Kidney epithelial cell (primary cell): ENCODE measurements around the gene MRPL39. TPM values are rescaled to one million over a fixed set of nuclear protein-coding genes. Genes with fewer than 3 reads are reported as not detected.

ENCODE experiments used
- DNase-seq: peaks from one replicate; pipeline ENCODE4 v3.0.0-alpha.2; 2010; ENCODE audit warnings: low read depth
- H3K27me3 ChIP-seq: 2 replicates; pipeline ENCODE4 v1.6.0; 2011; ENCODE audit warnings: low read length; ENCODE audit not compliant: control insufficient read depth, insufficient read depth
- H3K36me3 ChIP-seq: 2 replicates; pipeline ENCODE4 v1.5.1; 2011; ENCODE audit warnings: low read length; ENCODE audit not compliant: control insufficient read depth, insufficient read depth
- H3K4me3 ChIP-seq: 2 replicates; pipeline ENCODE4 v1.5.1; 2011; ENCODE audit warnings: low read depth, mild to moderate bottlenecking, control low read depth, low read length
- total RNA-seq: library from RNA; depleted of rRNA; stranded (reverse); fragments of >200 nt; gene quantifications from 2 replicates; pipeline ENCODE4 v1.2.3, GENCODE V29; 2015
- TF ChIP-seq, protein P1 (sequence below): IDR thresholded peaks from 2 replicates; pipeline ENCODE4 v1.5.1; 2011; ENCODE audit warnings: mild to moderate bottlenecking, moderate library complexity, low read length, control low read depth, inconsistent platforms; ENCODE audit not compliant: insufficient read depth, poor library complexity, severe bottlenecking

MRPL39 gene
- total RNA-seq, 1 donor from 2014 or later, result 21.8 TPM

DNA sequence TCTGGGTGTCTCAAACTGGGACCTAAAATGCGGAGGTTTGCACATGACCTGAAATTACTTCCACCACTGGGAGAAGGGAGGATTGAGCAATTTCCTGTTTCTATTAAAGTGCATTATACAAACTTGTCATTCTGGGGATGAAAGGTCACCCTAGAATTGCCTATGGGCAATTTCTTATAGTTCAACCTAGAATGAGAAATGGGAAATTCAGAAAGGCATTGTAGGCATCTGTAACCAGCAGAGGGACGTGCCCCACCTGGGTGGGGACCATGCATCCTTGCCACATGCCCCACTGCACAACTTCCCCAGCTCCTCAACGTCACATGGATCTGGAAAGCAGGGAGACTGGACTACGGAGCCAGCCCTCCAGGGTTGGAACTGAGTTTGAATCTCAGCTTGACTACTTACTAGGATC is 47.0 kb downstream of the MRPL39 start:
- no peaks in the 10 kb centered on the region for H3K36me3 ChIP-seq

GRCh38 chr21:25559746-25560145 is 47.5 kb downstream of the MRPL39 start:
- no peak for DNase-seq
- no peak overlapping the region for H3K4me3 ChIP-seq
- TF ChIP-seq, protein P1, sequence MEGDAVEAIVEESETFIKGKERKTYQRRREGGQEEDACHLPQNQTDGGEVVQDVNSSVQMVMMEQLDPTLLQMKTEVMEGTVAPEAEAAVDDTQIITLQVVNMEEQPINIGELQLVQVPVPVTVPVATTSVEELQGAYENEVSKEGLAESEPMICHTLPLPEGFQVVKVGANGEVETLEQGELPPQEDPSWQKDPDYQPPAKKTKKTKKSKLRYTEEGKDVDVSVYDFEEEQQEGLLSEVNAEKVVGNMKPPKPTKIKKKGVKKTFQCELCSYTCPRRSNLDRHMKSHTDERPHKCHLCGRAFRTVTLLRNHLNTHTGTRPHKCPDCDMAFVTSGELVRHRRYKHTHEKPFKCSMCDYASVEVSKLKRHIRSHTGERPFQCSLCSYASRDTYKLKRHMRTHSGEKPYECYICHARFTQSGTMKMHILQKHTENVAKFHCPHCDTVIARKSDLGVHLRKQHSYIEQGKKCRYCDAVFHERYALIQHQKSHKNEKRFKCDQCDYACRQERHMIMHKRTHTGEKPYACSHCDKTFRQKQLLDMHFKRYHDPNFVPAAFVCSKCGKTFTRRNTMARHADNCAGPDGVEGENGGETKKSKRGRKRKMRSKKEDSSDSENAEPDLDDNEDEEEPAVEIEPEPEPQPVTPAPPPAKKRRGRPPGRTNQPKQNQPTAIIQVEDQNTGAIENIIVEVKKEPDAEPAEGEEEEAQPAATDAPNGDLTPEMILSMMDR, result no peak
- no peaks in the 10 kb centered on the region for H3K36me3 ChIP-seq
- H3K27me3 ChIP-seq, result no peaks in the 10 kb centered on the region

More for the DNA sequence above, 47.0 kb downstream of the MRPL39 start:
- no peak overlapping the region for H3K4me3 ChIP-seq
- H3K27me3 ChIP-seq, result no peaks in the 10 kb centered on the region
- no peak for DNase-seq
- TF ChIP-seq, protein P1, result no peak

- no peak for DNase-seq
- TF ChIP-seq, protein P1, result no peak
- Histone ChIP-seq H3K4me3 (no peak overlapping the region), H3K27me3 (no peaks in the 10 kb centered on the region), H3K36me3 (no peaks in the 10 kb centered on the region)
These were observed 49.2 kb downstream of the MRPL39 start for GRCh38 chr21:25558123-25558522.

DNA sequence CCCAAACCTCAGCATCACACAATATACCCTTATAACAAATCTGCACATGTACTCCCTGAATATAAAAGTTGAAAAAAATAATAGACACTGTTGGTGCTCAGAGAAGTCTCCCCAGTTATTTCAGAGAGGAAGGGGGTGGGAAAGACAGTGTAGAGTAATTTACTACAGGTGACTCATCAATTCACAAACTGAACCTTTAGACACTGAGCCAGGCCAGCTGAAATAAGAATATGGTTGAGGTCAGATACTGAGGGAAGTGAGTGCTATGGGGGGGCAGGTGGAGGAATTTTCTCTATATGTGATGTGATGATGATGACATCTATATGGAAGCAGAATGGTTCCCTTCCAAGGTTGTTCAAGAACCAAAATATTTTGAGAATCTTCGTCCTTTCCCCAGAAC is 50.1 kb downstream of the MRPL39 start:
- H3K4me3 ChIP-seq, result no peak overlapping the region
- H3K27me3 ChIP-seq, result no peaks in the 10 kb centered on the region
- no peaks in the 10 kb centered on the region for H3K36me3 ChIP-seq
- DNase-seq, result no peak
- TF ChIP-seq, protein P1, result no peak

DNA sequence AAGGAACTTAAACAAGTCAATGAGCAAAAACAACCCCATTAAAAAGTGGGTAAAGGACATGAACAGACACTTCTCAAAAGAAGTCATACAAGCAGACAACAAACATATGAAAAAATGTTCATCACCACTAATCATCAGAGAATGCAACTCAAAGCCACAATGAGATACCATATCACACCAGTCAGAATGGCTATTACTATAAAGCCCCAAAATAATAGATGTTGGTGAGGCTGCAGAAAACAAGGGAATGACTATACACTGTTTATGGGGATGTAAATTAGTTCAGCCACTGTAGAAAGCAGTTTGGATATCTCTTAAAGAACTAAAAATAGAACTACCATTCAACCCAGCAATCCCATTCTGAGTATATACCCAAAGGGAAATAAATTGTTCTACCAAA is 51.2 kb downstream of the MRPL39 start:
- no peak for DNase-seq
- TF ChIP-seq, protein P1, result no peak
- Histone ChIP-seq H3K4me3 (no peak overlapping the region), H3K36me3 (no peaks in the 10 kb centered on the region), H3K27me3 (no peaks in the 10 kb centered on the region)

DNA sequence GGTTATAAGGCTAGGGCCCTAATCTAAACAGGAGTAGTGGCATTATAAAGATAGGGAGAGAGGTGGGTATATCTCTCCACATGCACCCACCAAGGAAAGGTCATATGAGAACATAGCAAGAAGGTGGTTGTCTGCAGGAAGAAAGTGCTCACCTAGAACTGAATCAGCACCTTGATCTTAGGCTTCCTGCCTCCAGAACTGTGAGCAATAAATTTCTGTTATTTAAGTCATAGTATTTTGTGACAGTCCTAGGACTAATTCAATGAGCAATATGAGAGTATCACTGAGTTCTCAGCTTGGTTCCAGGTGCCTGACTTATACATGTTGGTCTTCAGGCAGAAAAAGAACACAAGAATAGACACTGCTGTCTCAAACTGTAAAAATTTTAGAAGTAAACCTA is 51.8 kb downstream of the MRPL39 start:
- no peaks in the 10 kb centered on the region for H3K36me3 ChIP-seq
- TF ChIP-seq, protein P1, result no peak
- no peak overlapping the region for H3K4me3 ChIP-seq
- no peak for DNase-seq
- H3K27me3 ChIP-seq, result no peaks in the 10 kb centered on the region
